ENCODE data around the gene STK35. TPM values are rescaled to one million over a fixed set of nuclear protein-coding genes. Genes with fewer than 3 reads are reported as not detected.

The STK35 gene
- polyA plus RNA-seq, 1 experiment: 8.2 TPM

- ChIA-PET CTCF (interaction anchor here (0.6 to 1.8 kb wide), 5 partner anchors 14 to 355 kb away, joined by 3 to 7 read pairs (median 4); no protein-coding TSS in a partner anchor), POLR2A (no interaction called here)
- no peak for TF ChIP-seq CTCF (IDR thresholded peaks at IDR 0.05; ENCODE audit: insufficient read depth, low read depth, low read length)
- no peak for DNase-seq (ENCODE audit: low read depth)
- Histone ChIP-seq H3K4me3 (ENCODE audit: low read depth, low read length) (no peak overlapping the region), H3K27me3 (ENCODE audit: control insufficient read depth, insufficient read depth, low read length) (no peaks in the 10 kb centered on the region), H3K36me3 (ENCODE audit: control insufficient read depth, insufficient read depth, low read length) (no peaks in the 10 kb centered on the region)
Measured at GRCh38 chr20:2156666-2157624, 55.3 kb downstream of the STK35 start.

- TF ChIP-seq CTCF (IDR thresholded peaks at IDR 0.05; ENCODE audit: insufficient read depth, low read depth, low read length): no peak
- no peak for DNase-seq (ENCODE audit: low read depth)
Measured at GRCh38 chr20:2162125-2162822, 60.6 kb downstream of the STK35 start.

GRCh38 chr20:2162823-2163166 is 61.2 kb downstream of the STK35 start:
- CTCF ChIA-PET: interaction anchor here (1.5 to 4.3 kb wide), 4 partner anchors 9 to 198 kb away, joined by 5 to 25 read pairs (median 6); no protein-coding TSS in a partner anchor
- POLR2A ChIA-PET: no interaction called here
- no peak for TF ChIP-seq CTCF (IDR thresholded peaks at IDR 0.05; ENCODE audit: insufficient read depth, low read depth, low read length)
- H3K27me3 ChIP-seq (ENCODE audit: control insufficient read depth, insufficient read depth, low read length): peaks cover 7% of the 10 kb centered on the region
- DNase-seq (ENCODE audit: low read depth): no peak
- H3K4me3 ChIP-seq (ENCODE audit: low read depth, low read length): no peak overlapping the region
- no peaks in the 10 kb centered on the region for H3K36me3 ChIP-seq (ENCODE audit: control insufficient read depth, insufficient read depth, low read length)

More at GRCh38 chr20:2162125-2162822, 60.6 kb downstream of the STK35 start:
- H3K27me3 ChIP-seq (ENCODE audit: control insufficient read depth, insufficient read depth, low read length): peaks cover 7% of the 10 kb centered on the region
- no peak overlapping the region for H3K4me3 ChIP-seq (ENCODE audit: low read depth, low read length)
- CTCF ChIA-PET: interaction anchor here (1.5 to 4.3 kb wide), 5 partner anchors 9 to 197 kb away, joined by 5 to 25 read pairs (median 6); no protein-coding TSS in a partner anchor
- H3K36me3 ChIP-seq (ENCODE audit: control insufficient read depth, insufficient read depth, low read length): no peaks in the 10 kb centered on the region
- POLR2A ChIA-PET: no interaction called here

- ChIA-PET CTCF (interaction anchor here (1.5 to 4.3 kb wide), 4 partner anchors 8 to 198 kb away, joined by 5 to 25 read pairs (median 6); no protein-coding TSS in a partner anchor), POLR2A (no interaction called here)
- H3K27me3 ChIP-seq (ENCODE audit: control insufficient read depth, insufficient read depth, low read length): peaks cover 7% of the 10 kb centered on the region
- no peak for TF ChIP-seq CTCF (IDR thresholded peaks at IDR 0.05; ENCODE audit: insufficient read depth, low read depth, low read length)
- H3K36me3 ChIP-seq (ENCODE audit: control insufficient read depth, insufficient read depth, low read length): no peaks in the 10 kb centered on the region
- H3K4me3 ChIP-seq (ENCODE audit: low read depth, low read length): no peak overlapping the region
- DNase-seq (ENCODE audit: low read depth): no peak
Measured at GRCh38 chr20:2163312-2163711, 61.7 kb downstream of the STK35 start.

- ChIA-PET POLR2A (no interaction called here), CTCF (interaction anchor here (1.9 to 4.3 kb wide), 3 partner anchors 8 to 157 kb away, joined by 5 to 25 read pairs (median 5); no protein-coding TSS in a partner anchor)
- Histone ChIP-seq H3K27me3 (ENCODE audit: control insufficient read depth, insufficient read depth, low read length) (peaks cover 7% of the 10 kb centered on the region), H3K4me3 (ENCODE audit: low read depth, low read length) (no peak overlapping the region), H3K36me3 (ENCODE audit: control insufficient read depth, insufficient read depth, low read length) (no peaks in the 10 kb centered on the region)
- DNase-seq (ENCODE audit: low read depth): no peak
- no peak for TF ChIP-seq CTCF (IDR thresholded peaks at IDR 0.05; ENCODE audit: insufficient read depth, low read depth, low read length)
Measured at GRCh38 chr20:2163757-2164156, 62.1 kb downstream of the STK35 start.
